Spleen (tissue), 7 donors: Measurements from ENCODE around the gene OGDHL.

ENCODE experiments used
- POLR2A ChIP-seq, 3 donors: fragments of 450-650 bp; IDR thresholded peaks; one replicate each; pipeline ENCODE4 v1.5.1; 2017; ENCODE audit warnings: antibody characterized with exemption in 3 of 3, mild to moderate bottlenecking in 1 of 3
- POLR2AphosphoS5 ChIP-seq, 3 donors: sonication (generic); formaldehyde crosslinking; IDR thresholded peaks; one replicate each; pipeline ENCODE4 v1.5.1; 2017; ENCODE audit warnings: antibody characterized with exemption in 3 of 3
- TF ChIP-seq, protein P1 (sequence below), 11 experiments: fragments of 200-600 bp in 7 of 11; fragments of 450-650 bp in 4 of 11; sonication (generic) in 4 of 11; IDR thresholded peaks in 8 of 11; conservative IDR thresholded peaks in 3 of 11; 1 replicate in 7 of 11; 2 replicates in 4 of 11; pipeline versions ENCODE4 v1.4.0 to v1.8.0; 2016 to 2021; ENCODE audit warnings: antibody characterized with exemption in 11 of 11, inconsistent platforms in 4 of 11, mild to moderate bottlenecking in 1 of 11
- donor health status: DM: no; HTN: no; CAD: no; lungs with moderate emphysema.
- donor health status: DM: no; HTN: no; CAD: no.
- donor health status: DM: no; HTN: no; CAD: no.

DNA sequence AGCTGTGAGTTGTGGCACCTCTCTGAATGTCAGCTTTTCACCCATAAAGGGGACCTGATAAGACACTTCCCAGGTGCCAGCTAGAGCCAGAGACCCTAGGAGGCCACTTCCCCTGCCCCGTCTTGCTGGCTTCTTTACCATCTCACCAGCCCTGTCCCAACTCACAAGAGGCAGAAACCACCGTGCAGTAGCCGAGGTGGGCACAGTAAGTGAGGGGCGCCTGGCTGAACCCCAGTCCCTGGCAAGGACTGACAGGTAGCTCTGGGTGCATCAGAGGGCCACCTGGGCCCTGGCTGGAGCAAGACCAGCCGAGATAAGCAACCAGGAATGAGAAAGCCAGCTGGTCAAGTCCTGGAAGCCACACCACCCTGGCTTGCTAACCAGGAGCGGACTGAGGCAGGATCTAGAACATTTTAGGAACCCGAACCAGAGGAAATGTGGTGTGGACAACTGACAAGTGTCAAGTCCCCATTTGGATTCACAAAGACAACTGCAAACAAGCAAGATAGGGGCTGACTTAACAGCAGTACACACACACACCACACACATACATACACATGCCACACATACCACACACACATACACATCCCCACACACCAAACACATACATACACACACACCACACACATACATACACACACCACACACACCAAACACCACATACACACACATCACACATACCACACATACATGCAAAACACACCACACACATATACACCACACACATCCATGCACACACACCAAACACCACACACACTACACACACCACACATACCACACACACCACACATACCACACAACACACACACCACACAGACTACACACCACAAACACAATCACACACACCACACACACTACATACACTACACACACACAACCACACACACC lies 20.8 kb downstream of the OGDHL start:
- TF ChIP-seq, protein P1, sequence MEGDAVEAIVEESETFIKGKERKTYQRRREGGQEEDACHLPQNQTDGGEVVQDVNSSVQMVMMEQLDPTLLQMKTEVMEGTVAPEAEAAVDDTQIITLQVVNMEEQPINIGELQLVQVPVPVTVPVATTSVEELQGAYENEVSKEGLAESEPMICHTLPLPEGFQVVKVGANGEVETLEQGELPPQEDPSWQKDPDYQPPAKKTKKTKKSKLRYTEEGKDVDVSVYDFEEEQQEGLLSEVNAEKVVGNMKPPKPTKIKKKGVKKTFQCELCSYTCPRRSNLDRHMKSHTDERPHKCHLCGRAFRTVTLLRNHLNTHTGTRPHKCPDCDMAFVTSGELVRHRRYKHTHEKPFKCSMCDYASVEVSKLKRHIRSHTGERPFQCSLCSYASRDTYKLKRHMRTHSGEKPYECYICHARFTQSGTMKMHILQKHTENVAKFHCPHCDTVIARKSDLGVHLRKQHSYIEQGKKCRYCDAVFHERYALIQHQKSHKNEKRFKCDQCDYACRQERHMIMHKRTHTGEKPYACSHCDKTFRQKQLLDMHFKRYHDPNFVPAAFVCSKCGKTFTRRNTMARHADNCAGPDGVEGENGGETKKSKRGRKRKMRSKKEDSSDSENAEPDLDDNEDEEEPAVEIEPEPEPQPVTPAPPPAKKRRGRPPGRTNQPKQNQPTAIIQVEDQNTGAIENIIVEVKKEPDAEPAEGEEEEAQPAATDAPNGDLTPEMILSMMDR (IDR thresholded peaks at IDR 0.05 in 8 of 11, conservative IDR thresholded peaks at IDR 0.05 in 3 of 11), result no peak
- TF ChIP-seq POLR2A (IDR thresholded peaks at IDR 0.05) (no peak), POLR2AphosphoS5 (IDR thresholded peaks at IDR 0.05) (no peak)
